ENCODE data around the gene PAAF1.

GRCh38 chr11:73968356-73968966 lies 91.7 kb downstream of the PAAF1 start:
- TF ChIP-seq CTCF (IDR thresholded peaks at IDR 0.05) (no peak), POLR2A (IDR thresholded peaks at IDR 0.05) (no peak)

Measured in testis (tissue), 2 donors.